CD14-positive monocyte (primary cell): ENCODE measurements around the gene SLC5A12. TPM values are rescaled to one million over a fixed set of nuclear protein-coding genes. Genes with fewer than 3 reads are reported as not detected.

Experiments
- DNase-seq, 3 donors: peaks; one replicate each; pipeline ENCODE4 v3.0.0-alpha.2; 2011 to 2022
- H2AFZ ChIP-seq: 2 replicates; pipeline ENCODE4 v1.6.0; 2012; ENCODE audit warnings: mild to moderate bottlenecking, low read depth, low read length, inconsistent platforms; ENCODE audit not compliant: insufficient read depth, poor library complexity, severe bottlenecking
- H3K27ac ChIP-seq, 2 donors: 1 replicate in 1 of 2; 2 replicates in 1 of 2; pipeline ENCODE4 v1.5.1; 2012 to 2013; ENCODE audit warnings: low read length in 2 of 2, control low read depth in 1 of 2, inconsistent platforms in 1 of 2, low read depth in 1 of 2, mild to moderate bottlenecking in 1 of 2
- H3K27me3 ChIP-seq, 2 donors: one replicate each; pipeline versions ENCODE4 v1.6.0 to v1.6.1; 2011 to 2013; ENCODE audit warnings: low read length in 2 of 2; ENCODE audit not compliant: control insufficient read depth in 2 of 2, insufficient read depth in 2 of 2
- H3K36me3 ChIP-seq, 2 donors: replicated peaks in 1 of 2; 1 replicate in 1 of 2; 2 replicates in 1 of 2; pipeline versions ENCODE4 v1.5.1 to v1.6.1; 2012 to 2013; ENCODE audit warnings: low read length in 2 of 2, control low read depth in 1 of 2, inconsistent platforms in 1 of 2, mild to moderate bottlenecking in 1 of 2; ENCODE audit not compliant: insufficient read depth in 2 of 2, control insufficient read depth in 1 of 2
- H3K4me1 ChIP-seq, 2 donors: 1 replicate in 1 of 2; 2 replicates in 1 of 2; pipeline versions ENCODE4 v1.5.1 to v1.6.1; 2012 to 2013; ENCODE audit warnings: low read length in 2 of 2, control low read depth in 1 of 2, inconsistent platforms in 1 of 2, mild to moderate bottlenecking in 1 of 2, moderate library complexity in 1 of 2; ENCODE audit not compliant: insufficient read depth in 2 of 2, control insufficient read depth in 1 of 2
- H3K4me2 ChIP-seq: replicated peaks from 2 replicates; pipeline ENCODE3; 2012; ENCODE audit warnings: low read length, moderate library complexity, mild to moderate bottlenecking; ENCODE audit not compliant: poor library complexity, severe bottlenecking; ENCODE audit errors: extremely low read depth
- H3K4me3 ChIP-seq, 3 experiments: fragments of 200-600 bp in 1 of 3; sonication (generic) in 1 of 3; replicated peaks in 1 of 3; 1 replicate in 2 of 3; 2 replicates in 1 of 3; pipeline ENCODE4 v1.5.1; 2011 to 2013; ENCODE audit warnings: low read length in 3 of 3, mild to moderate bottlenecking in 3 of 3, control low read depth in 2 of 3, low read depth in 2 of 3, inconsistent platforms in 1 of 3, moderate library complexity in 1 of 3
- H3K79me2 ChIP-seq: 2 replicates; pipeline ENCODE4 v1.6.0; 2012; ENCODE audit warnings: mild to moderate bottlenecking, control low read depth, inconsistent platforms, low read length, moderate library complexity; ENCODE audit not compliant: insufficient read depth
- H3K9ac ChIP-seq: 2 replicates; pipeline ENCODE4 v1.6.0; 2017; ENCODE audit warnings: low read length, mild to moderate bottlenecking; ENCODE audit not compliant: insufficient read depth, poor library complexity, severe bottlenecking
- H3K9me3 ChIP-seq, 2 donors: replicated peaks in 1 of 2; 1 replicate in 1 of 2; 2 replicates in 1 of 2; pipeline versions ENCODE4 v1.5.1 to v1.6.1; 2012 to 2013; ENCODE audit warnings: low read length in 2 of 2, control low read depth in 1 of 2; ENCODE audit not compliant: control insufficient read depth in 1 of 2, insufficient read depth in 1 of 2
- H4K20me1 ChIP-seq: 2 replicates; pipeline ENCODE4 v1.6.0; 2012; ENCODE audit warnings: mild to moderate bottlenecking, low read length, control low read depth, moderate library complexity; ENCODE audit not compliant: insufficient read depth
- H3K27ac Mint-ChIP-seq, 7 donors: one replicate each; pipeline ENCODE4 v1.8.0; 2020; ENCODE audit warnings: mild to moderate bottlenecking in 7 of 7, mixed read lengths in 7 of 7, moderate library complexity in 6 of 7, inconsistent platforms in 2 of 7
- H3K27me3 Mint-ChIP-seq, 3 donors: one replicate each; pipeline ENCODE4 v1.8.0; 2021 to 2022; ENCODE audit warnings: low read depth in 3 of 3, mild to moderate bottlenecking in 3 of 3, mixed read lengths in 3 of 3, moderate library complexity in 3 of 3, inconsistent platforms in 1 of 3
- H3K36me3 Mint-ChIP-seq, 2 donors: one replicate each; pipeline ENCODE4 v1.8.0; 2020; ENCODE audit warnings: mixed read lengths in 2 of 2, inconsistent platforms in 1 of 2, mild to moderate bottlenecking in 1 of 2
- H3K4me1 Mint-ChIP-seq: one replicate; pipeline ENCODE4 v1.8.0; 2020; ENCODE audit warnings: mild to moderate bottlenecking, mixed read lengths
- H3K4me3 Mint-ChIP-seq, 2 donors: one replicate each; pipeline ENCODE4 v1.8.0; 2020; ENCODE audit warnings: mild to moderate bottlenecking in 2 of 2, mixed read lengths in 2 of 2, moderate library complexity in 1 of 2
- H3K9me3 Mint-ChIP-seq, 7 donors: one replicate each; pipeline ENCODE4 v1.8.0; 2020 to 2022; ENCODE audit warnings: mixed read lengths in 7 of 7, mild to moderate bottlenecking in 6 of 7, moderate library complexity in 6 of 7, inconsistent platforms in 2 of 7
- CTCF ChIP-seq: fragments of 200-600 bp; IDR thresholded peaks from one replicate; pipeline ENCODE4 v1.8.0; 2022; ENCODE audit warnings: antibody characterized with exemption, mild to moderate bottlenecking
- WGBS: methylation state at CpG from one replicate; pipeline ENCODE4 v1.1.5; 2013; ENCODE audit warnings: missing lambda C conversion rate; ENCODE audit not compliant: insufficient coverage; 5-methylcytosine and 5-hydroxymethylcytosine counted together
- intact Hi-C, 2 donors: fragments of 100-400 bp; cut with micrococcal nuclease; formaldehyde crosslinking; loops; one replicate each; pipeline versions ENCODE4 v1.15.0 to v1.15.1; 2023
- polyA plus RNA-seq, 3 donors: library from polyadenylated mRNA; depleted of rRNA in 1 of 3; unstranded in 2 of 3; stranded (reverse) in 1 of 3; fragments of 300-500 nt in 2 of 3; fragments of >200 nt in 1 of 3; fragmentation: Illumina TruSeq in 2 of 3; gene quantifications; 1 replicate in 2 of 3; 2 replicates in 1 of 3; pipeline ENCODE4 v1.2.3, GENCODE V29; 2012 to 2021

Gene SLC5A12
- polyA plus RNA-seq, 3 donors: not detected

- no peaks in the 10 kb centered on the region for H3K36me3 Mint-ChIP-seq
- H3K4me1 ChIP-seq: no peaks in the 10 kb centered on the region
- no peak overlapping the region for H3K4me3 ChIP-seq
- no CpG with 5 or more reads among the region's 2 CpGs for WGBS
- no peaks in the 10 kb centered on the region for H3K4me1 Mint-ChIP-seq
- no peak overlapping the region for H3K9ac ChIP-seq
- H4K20me1 ChIP-seq: no peaks in the 10 kb centered on the region
- no peak for TF ChIP-seq CTCF
- no peak overlapping the region for H3K27ac ChIP-seq
- H3K36me3 ChIP-seq: no peaks in the 10 kb centered on the region
- no peak overlapping the region for H3K4me2 ChIP-seq
- intact Hi-C loops: no loop called here
- H3K9me3 Mint-ChIP-seq: no peaks in the 10 kb centered on the region
- H3K27me3 ChIP-seq: no peaks in the 10 kb centered on the region
- no peak overlapping the region for H3K27ac Mint-ChIP-seq
- DNase-seq: no peak
- no peaks in the 10 kb centered on the region for H3K79me2 ChIP-seq
- H3K27me3 Mint-ChIP-seq: no peaks in the 10 kb centered on the region
- H3K4me3 Mint-ChIP-seq: no peak overlapping the region
- H3K9me3 ChIP-seq: no peaks in the 10 kb centered on the region
- no peak overlapping the region for H2AFZ ChIP-seq
These were observed 45.2 kb downstream of the SLC5A12 start for GRCh38 chr11:26676641-26677040.

- Histone ChIP-seq H3K9ac (no peak overlapping the region), H3K79me2 (no peaks in the 10 kb centered on the region), H3K4me2 (no peak overlapping the region), H2AFZ (no peak overlapping the region), H3K4me3 (no peak overlapping the region), H3K36me3 (no peaks in the 10 kb centered on the region), H3K4me1 (no peaks in the 10 kb centered on the region), H3K27me3 (no peaks in the 10 kb centered on the region), H4K20me1 (no peaks in the 10 kb centered on the region), H3K27ac (no peak overlapping the region), H3K9me3 (no peaks in the 10 kb centered on the region)
- TF ChIP-seq CTCF: no peak
- no peak overlapping the region for H3K4me3 Mint-ChIP-seq
- no peaks in the 10 kb centered on the region for H3K36me3 Mint-ChIP-seq
- no peaks in the 10 kb centered on the region for H3K4me1 Mint-ChIP-seq
- intact Hi-C loops: no loop called here
- H3K9me3 Mint-ChIP-seq: no peaks in the 10 kb centered on the region
- DNase-seq: no peak
- H3K27ac Mint-ChIP-seq: no peak overlapping the region
- 45% methylated on average over 2 of the region's 2 CpGs for WGBS
- H3K27me3 Mint-ChIP-seq: no peaks in the 10 kb centered on the region
These were observed 46.5 kb downstream of the SLC5A12 start for GRCh38 chr11:26675233-26675928.
